Stomach (tissue), 9 donors: ENCODE data around the gene PTPN14. TPM values are rescaled to one million over a fixed set of nuclear protein-coding genes. Genes with fewer than 3 reads are reported as not detected.

ENCODE experiments used
- DNase-seq, 2 donors: peaks; one replicate each; pipeline versions ENCODE4 v3.0.0 to v3.0.0-alpha.2; 2013 to 2019
- H3K27ac ChIP-seq, 5 donors: fragments of 200-600 bp in 4 of 5; sonication (generic) in 4 of 5; one replicate each; pipeline ENCODE4 v1.5.1; 2013 to 2019; ENCODE audit warnings: mild to moderate bottlenecking in 1 of 5, moderate library complexity in 1 of 5
- H3K27me3 ChIP-seq, 3 donors: fragments of 200-600 bp; sonication (generic); one replicate each; pipeline ENCODE4 v1.5.1; 2017 to 2019; ENCODE audit warnings: mixed run types in 1 of 3
- H3K36me3 ChIP-seq, 4 donors: fragments of 200-600 bp; sonication (generic); 1 replicate in 3 of 4; 2 replicates in 1 of 4; pipeline ENCODE4 v1.5.1; 2016 to 2019
- H3K4me1 ChIP-seq, 4 donors: fragments of 200-600 bp; sonication (generic); one replicate each; pipeline ENCODE4 v1.5.1; 2016 to 2019
- H3K4me3 ChIP-seq, 4 donors: fragments of 200-600 bp; sonication (generic) in 3 of 4; one replicate each; pipeline ENCODE4 v1.5.1; 2016 to 2019; ENCODE audit warnings: mild to moderate bottlenecking in 1 of 4
- H3K9me3 ChIP-seq, 4 donors: fragments of 200-600 bp; sonication (generic); one replicate each; pipeline ENCODE4 v1.5.1; 2016 to 2019
- EP300 ChIP-seq: sonication (generic); formaldehyde crosslinking; IDR thresholded peaks from one replicate; pipeline ENCODE4 v1.6.1; 2017; ENCODE audit warnings: antibody characterized with exemption
- POLR2A ChIP-seq, 4 donors: fragments of 450-650 bp; IDR thresholded peaks; one replicate each; pipeline ENCODE4 v1.6.1; 2016; ENCODE audit warnings: antibody characterized with exemption in 4 of 4, control low read depth in 2 of 4, mild to moderate bottlenecking in 1 of 4, moderate library complexity in 1 of 4
- POLR2AphosphoS5 ChIP-seq, 3 donors: sonication (generic); formaldehyde crosslinking; IDR thresholded peaks; one replicate each; pipeline ENCODE4 v1.6.1; 2016; ENCODE audit warnings: antibody characterized with exemption in 3 of 3
- WGBS, 5 donors: extraction: QIAGEN DNeasy Blood & Tissue Kit in 3 of 5; methylation state at CpG; one replicate each; pipeline versions ENCODE4 v1.1.5 to v1.1.7; 2013 to 2018; 5-methylcytosine and 5-hydroxymethylcytosine counted together
- intact Hi-C: fragments of 100-400 bp; cut with DNase I; formaldehyde crosslinking; loops from one replicate; pipeline ENCODE4 v1.15.1; 2023; ENCODE audit warnings: low total_unique reads
- polyA plus RNA-seq, 3 donors: library from polyadenylated mRNA; stranded (reverse); fragments of 200-250 nt; gene quantifications; one replicate each; pipeline ENCODE4 v1.2.3, GENCODE V29; 2013
- total RNA-seq, 5 donors: library from RNA; depleted of rRNA; stranded (reverse); fragments of >200 nt; gene quantifications; one replicate each; pipeline versions ENCODE4 v1.1.0 to v1.2.3, GENCODE V29; 2014 to 2016
- TF ChIP-seq, protein P1 (sequence below), 7 experiments: fragments of 450-650 bp in 4 of 7; fragments of 200-600 bp in 3 of 7; sonication (generic) in 3 of 7; IDR thresholded peaks; one replicate each; pipeline ENCODE4 v1.5.1; 2016 to 2019; ENCODE audit warnings: antibody characterized with exemption in 7 of 7, control low read depth in 2 of 7, mild to moderate bottlenecking in 1 of 7
- donor health status: healthy with polysubstance abuse.
- donor health status: Bipolar disorder and iron deficiency.
- donor health status: healthy.

PTPN14 gene
- total and polyA plus RNA-seq, 8 donors, result 1.7 to 44.6 (median 9.8) TPM

GRCh38 chr1:214516434-214517326 is 34.7 kb downstream of the PTPN14 start:
- intact Hi-C loops, result no loop called here
- peaks cover 23 to 47% (median 43%) of the 10 kb centered on the region in 4 donors for H3K4me1 ChIP-seq
- DNase-seq, result peak; percentile 33 to 41
- H3K9me3 ChIP-seq, result no peaks in the 10 kb centered on the region
- H3K27me3 ChIP-seq, result no peaks in the 10 kb centered on the region
- WGBS, 5 donors, result 33 to 63% (median 50%) methylated on average over 6 of the region's 6 CpGs
- H3K27ac ChIP-seq, result peak overlapping the region; percentile 57 to 87 (median 73)
- H3K36me3 ChIP-seq, result no peaks in the 10 kb centered on the region
- no peak overlapping the region for H3K4me3 ChIP-seq
- no peak for TF ChIP-seq POLR2A (IDR thresholded peaks at IDR 0.05)
- TF ChIP-seq, protein P1, sequence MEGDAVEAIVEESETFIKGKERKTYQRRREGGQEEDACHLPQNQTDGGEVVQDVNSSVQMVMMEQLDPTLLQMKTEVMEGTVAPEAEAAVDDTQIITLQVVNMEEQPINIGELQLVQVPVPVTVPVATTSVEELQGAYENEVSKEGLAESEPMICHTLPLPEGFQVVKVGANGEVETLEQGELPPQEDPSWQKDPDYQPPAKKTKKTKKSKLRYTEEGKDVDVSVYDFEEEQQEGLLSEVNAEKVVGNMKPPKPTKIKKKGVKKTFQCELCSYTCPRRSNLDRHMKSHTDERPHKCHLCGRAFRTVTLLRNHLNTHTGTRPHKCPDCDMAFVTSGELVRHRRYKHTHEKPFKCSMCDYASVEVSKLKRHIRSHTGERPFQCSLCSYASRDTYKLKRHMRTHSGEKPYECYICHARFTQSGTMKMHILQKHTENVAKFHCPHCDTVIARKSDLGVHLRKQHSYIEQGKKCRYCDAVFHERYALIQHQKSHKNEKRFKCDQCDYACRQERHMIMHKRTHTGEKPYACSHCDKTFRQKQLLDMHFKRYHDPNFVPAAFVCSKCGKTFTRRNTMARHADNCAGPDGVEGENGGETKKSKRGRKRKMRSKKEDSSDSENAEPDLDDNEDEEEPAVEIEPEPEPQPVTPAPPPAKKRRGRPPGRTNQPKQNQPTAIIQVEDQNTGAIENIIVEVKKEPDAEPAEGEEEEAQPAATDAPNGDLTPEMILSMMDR (IDR thresholded peaks at IDR 0.05), result peak in 1 of 7 experiments; percentile 7

GRCh38 chr1:214515544-214516433 is 35.6 kb downstream of the PTPN14 start:
- Histone ChIP-seq H3K36me3 (no peaks in the 10 kb centered on the region), H3K27me3 (no peaks in the 10 kb centered on the region), H3K27ac (peak overlapping the region; percentile 57 to 78 (median 64)), H3K4me1 (peaks cover 23 to 45% (median 42%) of the 10 kb centered on the region in 4 donors), H3K4me3 (no peak overlapping the region), H3K9me3 (no peaks in the 10 kb centered on the region)
- DNase-seq, result peak in 1 of 2 donors; percentile 44
- TF ChIP-seq, protein P1 (IDR thresholded peaks at IDR 0.05), result no peak
- TF ChIP-seq POLR2A (IDR thresholded peaks at IDR 0.05) (no peak), POLR2AphosphoS5 (IDR thresholded peaks at IDR 0.05) (no peak), EP300 (no peak)
- intact Hi-C loops, result no loop called here
- WGBS, 5 donors, result 25 to 50% (median 30%) methylated on average over 3 of the region's 3 CpGs

- 32 to 64% (median 40%) methylated on average over 8 of the region's 8 CpGs for WGBS, 5 donors
- no peak for DNase-seq
- Histone ChIP-seq H3K9me3 (no peaks in the 10 kb centered on the region), H3K36me3 (no peaks in the 10 kb centered on the region), H3K27ac (peak overlapping the region in 2 of 5 donors; percentile 36 to 78), H3K4me1 (peaks cover 23 to 45% (median 40%) of the 10 kb centered on the region in 4 donors), H3K4me3 (no peak overlapping the region), H3K27me3 (no peaks in the 10 kb centered on the region)
- TF ChIP-seq POLR2A (IDR thresholded peaks at IDR 0.05), result no peak
- no peak for TF ChIP-seq POLR2AphosphoS5 (IDR thresholded peaks at IDR 0.05)
- TF ChIP-seq EP300, result no peak
- TF ChIP-seq, protein P1 (IDR thresholded peaks at IDR 0.05), result no peak
- intact Hi-C loops, result no loop called here
These were observed 36.5 kb downstream of the PTPN14 start for GRCh38 chr1:214514819-214515383.
